NCI-H510A (cell line): Measurements from ENCODE around the gene ADD2.
A peak's percentile ranks its signal among the peaks of the same experiment; 100 is the strongest.

ENCODE experiments used
- DNase-seq: peaks from one replicate; lab custom pipeline; 2025; lab: John Stamatoyannopoulos, UW

ADD2 gene

DNA sequence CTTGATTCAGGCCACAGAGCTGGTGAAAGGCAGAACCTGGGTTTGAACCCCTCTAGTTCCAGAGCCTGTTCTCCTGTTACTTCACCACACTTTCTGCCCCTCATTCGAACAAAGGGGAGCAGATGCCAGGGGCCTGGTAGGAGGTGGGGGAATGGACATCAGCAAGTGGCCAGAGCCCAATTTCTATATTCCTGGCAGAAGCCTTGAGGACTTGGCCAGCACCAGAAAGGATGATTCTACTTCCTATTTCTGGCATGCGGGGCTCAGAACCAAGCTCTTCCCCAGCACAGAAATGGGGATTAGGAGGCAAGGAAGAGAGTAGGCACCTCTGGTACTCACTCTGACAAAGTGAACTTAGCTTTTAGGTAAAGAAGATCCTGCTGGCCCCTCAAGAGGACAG is 49.3 kb downstream of the ADD2 start:
- no peak for DNase-seq

- DNase-seq: no peak
Measured at GRCh38 chr2:70718241-70718640, 49.8 kb downstream of the ADD2 start.

- no peak for DNase-seq
Measured at GRCh38 chr2:70717431-70718038, 50.5 kb downstream of the ADD2 start.

DNA sequence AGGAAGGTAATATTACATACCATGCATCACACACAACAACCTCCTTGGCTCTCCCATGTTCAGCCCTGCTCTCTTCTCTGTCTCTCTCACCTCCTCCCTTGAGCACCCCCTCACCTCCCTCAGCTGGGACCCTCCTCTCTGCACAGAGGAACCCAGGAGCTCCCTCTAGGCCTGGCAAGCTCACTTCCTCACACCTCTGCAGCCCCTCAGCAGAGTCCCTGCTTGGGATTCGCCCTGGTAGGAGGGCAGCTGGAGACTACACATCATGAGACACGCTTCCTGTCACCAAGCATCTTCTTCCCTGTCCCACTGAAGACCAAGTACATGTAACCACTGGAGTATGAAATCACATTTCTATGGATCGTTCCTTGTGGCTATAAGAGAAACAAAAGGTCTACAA is 51.0 kb downstream of the ADD2 start:
- DNase-seq: no peak

DNA sequence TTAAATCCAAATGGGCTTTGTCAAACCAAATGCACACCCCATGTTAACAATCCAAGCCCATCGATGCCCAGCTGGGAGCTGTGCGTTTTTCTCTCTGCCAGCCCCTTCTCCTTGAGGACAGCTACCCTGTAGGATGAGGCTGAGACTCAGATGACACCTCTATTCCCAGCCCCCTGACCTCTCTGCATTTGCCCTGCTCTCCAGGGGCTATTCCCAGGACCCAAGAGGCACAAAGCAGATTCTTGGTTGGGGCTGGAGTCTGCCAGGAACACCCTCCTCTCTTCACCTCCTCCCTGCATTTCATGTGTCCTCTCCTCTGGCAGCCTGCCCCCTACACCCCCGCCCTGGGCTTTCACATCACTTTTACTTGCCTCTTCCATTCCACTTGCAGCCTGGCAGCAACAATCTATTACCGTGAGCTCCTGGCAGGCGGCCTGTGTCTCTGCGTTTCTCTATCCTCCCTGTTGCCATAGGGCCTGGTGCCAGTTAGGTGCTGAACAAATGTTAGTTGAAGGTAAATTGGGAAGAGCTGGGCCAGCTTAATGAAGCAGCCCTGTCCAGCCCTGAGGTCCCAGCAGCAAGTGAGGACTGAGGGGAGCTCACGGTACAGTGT is 51.8 kb downstream of the ADD2 start:
- no peak for DNase-seq

GRCh38 chr2:70715071-70715985 is 52.7 kb downstream of the ADD2 start:
- DNase-seq: no peak

- no peak for DNase-seq
Measured at GRCh38 chr2:70714141-70714905, 53.7 kb downstream of the ADD2 start.

DNA sequence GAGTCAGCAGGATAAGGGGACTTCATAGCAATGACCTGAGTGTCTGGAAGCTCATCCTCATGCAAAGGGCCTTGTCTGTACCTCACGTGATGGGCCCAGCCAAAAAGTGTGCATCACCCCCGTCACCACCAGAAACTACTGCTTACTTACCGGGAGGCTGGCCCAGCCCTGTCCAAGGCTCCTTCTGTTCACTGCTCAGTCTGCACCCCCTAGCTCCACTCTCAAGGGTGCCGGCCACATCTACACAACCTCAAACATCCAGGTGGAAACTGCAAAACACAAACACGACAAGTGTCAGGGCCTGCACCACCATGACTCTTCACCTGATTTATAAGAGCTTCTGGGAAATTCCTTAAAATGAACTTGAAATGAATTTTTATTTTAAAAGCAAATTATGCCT is 55.1 kb downstream of the ADD2 start:
- DNase-seq: no peak

- no peak for DNase-seq
Measured at GRCh38 chr2:70711191-70711590, 56.8 kb downstream of the ADD2 start.

DNA sequence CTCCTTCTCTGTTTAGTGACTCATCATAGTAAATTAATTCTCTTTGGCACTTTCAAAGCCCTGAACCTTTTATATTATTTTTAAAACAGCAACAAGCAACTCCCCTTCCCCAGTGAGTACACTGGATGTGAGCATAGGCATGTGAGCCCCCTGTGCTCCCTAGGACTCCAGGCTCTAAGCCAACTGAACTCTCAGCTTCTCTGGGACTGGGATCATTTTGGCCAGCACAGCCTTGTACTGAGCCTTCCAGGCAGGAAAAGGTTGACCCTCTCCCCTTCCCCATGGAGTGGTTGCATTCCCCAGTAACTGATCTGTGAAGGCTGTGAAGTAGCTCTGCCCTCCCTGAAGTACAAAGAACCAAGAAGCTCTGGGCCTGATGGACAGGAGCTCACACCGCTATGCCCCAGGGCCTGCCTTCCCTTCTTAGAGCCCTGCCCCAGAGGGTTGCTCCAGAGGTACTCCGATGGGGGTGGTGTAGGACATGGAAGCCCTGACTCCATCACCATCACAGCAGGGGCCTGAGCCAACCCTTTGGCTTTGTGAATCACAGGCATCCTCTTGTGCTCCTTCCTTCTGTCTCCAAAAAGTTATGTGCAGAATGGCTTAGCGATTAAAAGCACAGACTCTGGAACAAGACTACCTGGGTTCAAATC is 57.8 kb downstream of the ADD2 start:
- no peak for DNase-seq

- DNase-seq: no peak
Measured at GRCh38 chr2:70709275-70710037, 58.5 kb downstream of the ADD2 start.

- peak; percentile 11 for DNase-seq
Measured at GRCh38 chr2:70708376-70709199, 59.4 kb downstream of the ADD2 start.

- no peak for DNase-seq
Measured at GRCh38 chr2:70707706-70708105, 60.3 kb downstream of the ADD2 start.

DNA sequence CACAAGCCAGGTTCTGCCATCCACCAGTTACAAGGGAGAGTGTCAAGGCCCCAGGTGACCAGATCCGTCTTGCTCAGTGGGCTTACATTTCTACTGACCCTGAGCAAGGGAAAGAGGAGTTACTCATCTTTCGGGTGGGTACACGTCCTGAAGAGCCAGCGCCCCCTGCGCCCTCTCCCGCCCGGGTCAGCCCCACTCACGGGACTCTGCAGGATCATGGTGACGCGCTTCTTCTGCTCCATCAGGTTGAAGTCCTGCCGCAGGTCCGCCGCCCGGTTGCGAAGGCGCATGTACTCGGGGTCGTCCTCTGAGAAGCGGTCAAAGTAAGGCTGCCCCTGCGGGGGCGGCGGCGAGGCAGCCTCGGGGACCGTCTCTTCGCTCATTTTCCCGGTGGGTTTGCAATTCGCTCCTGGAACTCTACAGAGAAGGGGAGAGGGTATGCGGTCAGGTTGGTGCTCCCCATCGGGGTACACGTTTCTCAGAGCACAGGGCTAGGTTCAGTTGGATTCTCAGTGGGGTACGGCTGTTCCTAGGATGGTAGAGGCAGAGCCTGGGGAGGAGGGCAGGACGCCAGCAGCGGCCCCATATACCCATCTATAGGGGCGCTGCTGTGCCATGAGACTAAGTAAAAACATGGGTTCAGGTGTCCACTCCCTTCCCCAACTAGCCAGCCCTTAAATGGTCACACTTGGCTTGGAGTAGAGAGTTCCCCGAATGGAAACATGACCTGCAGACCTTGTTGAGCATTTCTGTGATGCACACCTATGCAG is 61.8 kb downstream of the ADD2 start:
- DNase-seq: no peak

- DNase-seq: no peak
Measured at GRCh38 chr2:70705160-70705850, 62.7 kb downstream of the ADD2 start.

- no peak for DNase-seq
Measured at GRCh38 chr2:70703900-70704549, 64.0 kb downstream of the ADD2 start.

- no peak for DNase-seq
Measured at GRCh38 chr2:70702711-70703395, 65.1 kb downstream of the ADD2 start.

GRCh38 chr2:70698847-70699246 is 69.2 kb downstream of the ADD2 start:
- DNase-seq: no peak
